Liver (tissue), 9 donors: Measurements from ENCODE around the gene ADGRV1. TPM values are rescaled to one million over a fixed set of nuclear protein-coding genes. Genes with fewer than 3 reads are reported as not detected.

Experiments used
- DNase-seq: peaks from one replicate; pipeline ENCODE4 v3.0.0-alpha.2; 2017; ENCODE audit warnings: low spot score
- H3K27ac ChIP-seq, 2 donors: one replicate each; pipeline ENCODE4 v1.7.0; 2013; ENCODE audit warnings: inconsistent platforms in 2 of 2, low read length in 2 of 2, control low read depth in 1 of 2, low read depth in 1 of 2, mild to moderate bottlenecking in 1 of 2
- H3K27me3 ChIP-seq, 4 donors: one replicate each; pipeline versions ENCODE4 v1.6.1 to v1.7.0; 2013; ENCODE audit warnings: low read length in 3 of 4, inconsistent platforms in 1 of 4, mild to moderate bottlenecking in 1 of 4, moderate library complexity in 1 of 4; ENCODE audit not compliant: control insufficient read depth in 4 of 4, insufficient read depth in 4 of 4
- H3K36me3 ChIP-seq, 4 donors: one replicate each; pipeline versions ENCODE4 v1.6.1 to v1.7.0; 2013; ENCODE audit warnings: low read length in 3 of 4, mild to moderate bottlenecking in 3 of 4, low read depth in 1 of 4, moderate library complexity in 1 of 4; ENCODE audit not compliant: control insufficient read depth in 4 of 4, insufficient read depth in 3 of 4
- H3K4me1 ChIP-seq, 4 donors: one replicate each; pipeline versions ENCODE4 v1.6.1 to v1.7.0; 2013; ENCODE audit warnings: low read length in 3 of 4, mild to moderate bottlenecking in 3 of 4, moderate library complexity in 1 of 4; ENCODE audit not compliant: control insufficient read depth in 4 of 4, insufficient read depth in 4 of 4
- H3K4me3 ChIP-seq, 3 donors: one replicate each; pipeline versions ENCODE4 v1.6.1 to v1.7.0; 2013; ENCODE audit warnings: low read length in 3 of 3, control low read depth in 1 of 3, low read depth in 1 of 3, mild to moderate bottlenecking in 1 of 3
- H3K9ac ChIP-seq, 2 donors: one replicate each; pipeline ENCODE4 v1.7.0; 2013; ENCODE audit warnings: low read length in 2 of 2, mild to moderate bottlenecking in 2 of 2, moderate library complexity in 2 of 2, control low read depth in 1 of 2, low read depth in 1 of 2
- H3K9me3 ChIP-seq, 4 donors: one replicate each; pipeline versions ENCODE4 v1.6.1 to v1.7.0; 2013; ENCODE audit warnings: low read length in 3 of 4; ENCODE audit not compliant: control insufficient read depth in 4 of 4
- ATF3 ChIP-seq: IDR thresholded peaks from 2 replicates; pipeline ENCODE4 v1.6.1; 2016; ENCODE audit warnings: antibody characterized with exemption
- CTCF ChIP-seq: fragments of 150-350 bp; IDR thresholded peaks from 2 replicates; pipeline ENCODE4 v1.5.1; 2017; ENCODE audit warnings: improper control_type of control experiment, low read depth, low read length; ENCODE audit not compliant: missing input control
- EGR1 ChIP-seq, 2 donors: IDR thresholded peaks; 2 replicates each; pipeline ENCODE4 v1.6.1; 2016 to 2018; ENCODE audit warnings: antibody characterized with exemption in 2 of 2, low read depth in 2 of 2
- FOXA1 ChIP-seq: IDR thresholded peaks from 2 replicates; pipeline ENCODE4 v1.6.1; 2016; ENCODE audit warnings: antibody characterized with exemption
- FOXA2 ChIP-seq: IDR thresholded peaks from 2 replicates; pipeline ENCODE4 v1.6.1; 2016; ENCODE audit warnings: antibody characterized with exemption
- GABPA ChIP-seq, 2 donors: IDR thresholded peaks in 1 of 2; conservative IDR thresholded peaks in 1 of 2; 2 replicates each; pipeline ENCODE4 v1.6.1; 2016; ENCODE audit warnings: antibody characterized with exemption in 2 of 2, mild to moderate bottlenecking in 1 of 2, moderate library complexity in 1 of 2
- HNF4A ChIP-seq, 2 donors: conservative IDR thresholded peaks; 2 replicates each; pipeline ENCODE4 v1.6.1; 2016; ENCODE audit warnings: antibody characterized with exemption in 2 of 2, mild to moderate bottlenecking in 2 of 2
- HNF4G ChIP-seq: IDR thresholded peaks from 2 replicates; pipeline ENCODE4 v1.6.1; 2016; ENCODE audit warnings: antibody characterized with exemption
- JUND ChIP-seq, 2 donors: IDR thresholded peaks; 2 replicates each; pipeline ENCODE4 v1.6.1; 2016; ENCODE audit warnings: antibody characterized with exemption in 2 of 2
- MAX ChIP-seq: IDR thresholded peaks from 2 replicates; pipeline ENCODE4 v1.6.1; 2016; ENCODE audit warnings: antibody characterized with exemption
- NR2F2 ChIP-seq: IDR thresholded peaks from 2 replicates; pipeline ENCODE4 v1.6.1; 2016; ENCODE audit warnings: antibody characterized with exemption
- RAD21 ChIP-seq, 2 donors: IDR thresholded peaks; 2 replicates each; pipeline ENCODE4 v1.6.1; 2016; ENCODE audit warnings: antibody characterized with exemption in 2 of 2, mild to moderate bottlenecking in 2 of 2
- REST ChIP-seq: IDR thresholded peaks from 2 replicates; pipeline ENCODE4 v1.6.1; 2016; ENCODE audit warnings: antibody characterized with exemption, mild to moderate bottlenecking
- RXRA ChIP-seq, 2 donors: IDR thresholded peaks; 2 replicates each; pipeline ENCODE4 v1.6.1; 2017 to 2018; ENCODE audit warnings: antibody characterized with exemption in 2 of 2, mild to moderate bottlenecking in 1 of 2
- SP1 ChIP-seq: IDR thresholded peaks from 2 replicates; pipeline ENCODE4 v1.6.1; 2018; ENCODE audit warnings: antibody characterized with exemption, mild to moderate bottlenecking
- TAF1 ChIP-seq: conservative IDR thresholded peaks from 2 replicates; pipeline ENCODE4 v1.6.1; 2016; ENCODE audit warnings: antibody characterized with exemption, mild to moderate bottlenecking
- YY1 ChIP-seq: IDR thresholded peaks from 2 replicates; pipeline ENCODE4 v1.6.1; 2016; ENCODE audit warnings: antibody characterized with exemption, mild to moderate bottlenecking
- ZBTB33 ChIP-seq: IDR thresholded peaks from 2 replicates; pipeline ENCODE4 v1.6.1; 2016; ENCODE audit warnings: antibody characterized with exemption
- WGBS: extraction: QIAGEN DNeasy Blood & Tissue Kit; methylation state at CpG from one replicate; pipeline ENCODE4 v1.1.7; 2013; 5-methylcytosine and 5-hydroxymethylcytosine counted together
- polyA plus RNA-seq, 2 donors: library from polyadenylated mRNA; stranded (reverse) in 1 of 2; unstranded in 1 of 2; fragments of 200-250 nt in 1 of 2; fragments of >200 nt in 1 of 2; fragmentation: Nextera tagmentation in 1 of 2; extraction: Ambion mirVana in 1 of 2; gene quantifications; one replicate each; pipeline versions ENCODE4 v1.2.1 to v1.2.3, GENCODE V29; 2013 to 2015
- total RNA-seq, 2 donors: library from RNA; depleted of rRNA; stranded (reverse); fragments of >200 nt; gene quantifications; one replicate each; pipeline ENCODE4 v1.2.3, GENCODE V29; 2014
- donor health status: healthy.
- donor health status: healthy.
- donor health status: healthy.
- donor health status: healthy.
- donor health status: healthy.

The ADGRV1 gene
- total and polyA plus RNA-seq, 4 donors, result 5.1 to 15.5 (median 9.6) TPM

GRCh38 chr5:90853750-90854149 is 295.2 kb downstream of the ADGRV1 start:
- no peaks in the 10 kb centered on the region for H3K4me1 ChIP-seq
- no peak for TF ChIP-seq GABPA (IDR thresholded peaks at IDR 0.05 in 1 of 2, conservative IDR thresholded peaks at IDR 0.05 in 1 of 2)
- no peak for TF ChIP-seq NR2F2
- TF ChIP-seq RXRA (IDR thresholded peaks at IDR 0.05), result no peak
- no peak for TF ChIP-seq RAD21 (IDR thresholded peaks at IDR 0.05)
- TF ChIP-seq ZBTB33, result no peak
- TF ChIP-seq MAX, result no peak
- no peak for TF ChIP-seq CTCF
- no peak for TF ChIP-seq SP1
- TF ChIP-seq HNF4A (conservative IDR thresholded peaks at IDR 0.05), result no peak
- no peak for TF ChIP-seq YY1
- TF ChIP-seq REST, result no peak
- TF ChIP-seq JUND (IDR thresholded peaks at IDR 0.05), result no peak
- no peak for TF ChIP-seq TAF1
- no peak for TF ChIP-seq FOXA1
- TF ChIP-seq ATF3, result no peak
- TF ChIP-seq FOXA2, result no peak
- no peak for TF ChIP-seq EGR1 (IDR thresholded peaks at IDR 0.05; ENCODE audit: low read depth in 2 of 2)
- TF ChIP-seq HNF4G, result no peak
- H3K9ac ChIP-seq, result no peak overlapping the region
- no peak overlapping the region for H3K27ac ChIP-seq
- H3K4me3 ChIP-seq, result no peak overlapping the region
- no peaks in the 10 kb centered on the region for H3K9me3 ChIP-seq
- 94% methylated on average over 2 of the region's 2 CpGs for WGBS
- no peaks in the 10 kb centered on the region for H3K27me3 ChIP-seq
- H3K36me3 ChIP-seq, result no peaks in the 10 kb centered on the region
- no peak for DNase-seq

- no peak for DNase-seq
- no peak for TF ChIP-seq NR2F2
- no peak for TF ChIP-seq YY1
- TF ChIP-seq HNF4G, result no peak
- TF ChIP-seq FOXA1, result no peak
- no peak for TF ChIP-seq EGR1 (IDR thresholded peaks at IDR 0.05; ENCODE audit: low read depth in 2 of 2)
- TF ChIP-seq SP1, result no peak
- no peak for TF ChIP-seq JUND (IDR thresholded peaks at IDR 0.05)
- TF ChIP-seq REST, result no peak
- no peak for TF ChIP-seq CTCF
- TF ChIP-seq HNF4A (conservative IDR thresholded peaks at IDR 0.05), result no peak
- TF ChIP-seq GABPA (IDR thresholded peaks at IDR 0.05 in 1 of 2, conservative IDR thresholded peaks at IDR 0.05 in 1 of 2), result no peak
Measured at GRCh38 chr5:90854169-90854568, 295.6 kb downstream of the ADGRV1 start.

More at GRCh38 chr5:90854169-90854568, 295.6 kb downstream of the ADGRV1 start:
- no peak overlapping the region for H3K9ac ChIP-seq
- WGBS, result 72% methylated on average over 2 of the region's 2 CpGs
- no peaks in the 10 kb centered on the region for H3K9me3 ChIP-seq
- no peaks in the 10 kb centered on the region for H3K36me3 ChIP-seq
- no peak overlapping the region for H3K27ac ChIP-seq
- no peaks in the 10 kb centered on the region for H3K4me1 ChIP-seq
- no peaks in the 10 kb centered on the region for H3K27me3 ChIP-seq
- H3K4me3 ChIP-seq, result no peak overlapping the region
